Measurements from ENCODE around the gene PELO. TPM values are rescaled to one million over a fixed set of nuclear protein-coding genes. Genes with fewer than 3 reads are reported as not detected.

PELO gene
- total and polyA plus RNA-seq, 2 donors (not counting 1 experiment from before 2014, with no cell fraction given), result 2.2 to 5.8 TPM

- H3K4me1 ChIP-seq (ENCODE audit: control insufficient read depth in 2 of 2, insufficient read depth in 2 of 2, low read length in 2 of 2), result no peaks in the 10 kb centered on the region
- H3K4me3 Mint-ChIP-seq, result no peak overlapping the region
- DNase-seq (no peak), ATAC-seq (ENCODE audit: low read depth) (no peak)
- no peaks in the 10 kb centered on the region for H3K36me3 ChIP-seq (replicated peaks in 1 of 2; ENCODE audit: control extremely low read depth in 1 of 2, control insufficient read depth in 1 of 2, extremely low read depth in 1 of 2, insufficient read depth in 2 of 2, low read length in 1 of 2)
- no peak overlapping the region for H3K4me3 ChIP-seq (ENCODE audit: control extremely low read depth in 1 of 5, extremely low read depth in 1 of 5, insufficient read depth in 1 of 5, low read depth in 2 of 5, low read length in 4 of 5)
- no peaks in the 10 kb centered on the region for H3K9me3 Mint-ChIP-seq (ENCODE audit: insufficient read depth)
- no peak overlapping the region for H3K4me2 ChIP-seq (replicated peaks; ENCODE audit: low read depth, low read length, poor library complexity, severe bottlenecking)
- no peak for TF ChIP-seq EZH2 (IDR thresholded peaks at IDR 0.05; ENCODE audit: borderline replicate concordance, insufficient read depth, low read depth, low read length, poor library complexity, severe bottlenecking)
- no peak for TF ChIP-seq CTCF (IDR thresholded peaks at IDR 0.05)
- H3K9ac ChIP-seq (ENCODE audit: low read length), result no peak overlapping the region
- H4K20me1 ChIP-seq (ENCODE audit: control insufficient read depth, insufficient read depth, low read length, poor library complexity, severe bottlenecking), result no peaks in the 10 kb centered on the region
- POLR2A ChIA-PET, result no interaction called here
- intact Hi-C loops (cut with micrococcal nuclease), result no loop called here
- no peak overlapping the region for H3K27ac ChIP-seq (ENCODE audit: low read length in 2 of 2)
- no peak overlapping the region for H3K27ac Mint-ChIP-seq
- no peak overlapping the region for H2AFZ ChIP-seq (ENCODE audit: insufficient read depth, low read depth, low read length, poor library complexity, severe bottlenecking)
- no peaks in the 10 kb centered on the region for H3K4me1 Mint-ChIP-seq
- H3K27me3 ChIP-seq (replicated peaks in 1 of 4; ENCODE audit: control extremely low read depth in 1 of 4, control insufficient read depth in 3 of 4, insufficient read depth in 4 of 4, low read length in 3 of 4), result peaks cover 0 to 3% (median 0%) of the 10 kb centered on the region in 4 experiments
- H3K9me3 ChIP-seq (ENCODE audit: control extremely low read depth in 1 of 3, control insufficient read depth in 2 of 3, insufficient read depth in 1 of 3, low read length in 2 of 3), result peaks cover 0 to 2% (median 0%) of the 10 kb centered on the region in 3 donors
- CTCF ChIA-PET, result no interaction called here
- no peaks in the 10 kb centered on the region for H3K79me2 ChIP-seq (ENCODE audit: control insufficient read depth, insufficient read depth, low read length)
- no peaks in the 10 kb centered on the region for H3K27me3 Mint-ChIP-seq
- WGBS (ENCODE audit: insufficient coverage), result no CpG with 5 or more reads among the region's 1 CpG
Measured at GRCh38 chr5:52824827-52825226, 37.1 kb downstream of the PELO start.

- H3K27ac Mint-ChIP-seq, result no peak overlapping the region
- H3K4me2 ChIP-seq (replicated peaks; ENCODE audit: low read depth, low read length, poor library complexity, severe bottlenecking), result no peak overlapping the region
- intact Hi-C loops (cut with micrococcal nuclease), result no loop called here
- no peaks in the 10 kb centered on the region for H3K4me1 ChIP-seq (ENCODE audit: control insufficient read depth in 2 of 2, insufficient read depth in 2 of 2, low read length in 2 of 2)
- H3K9ac ChIP-seq (ENCODE audit: low read length), result no peak overlapping the region
- H3K9me3 Mint-ChIP-seq (ENCODE audit: insufficient read depth), result no peaks in the 10 kb centered on the region
- H3K4me3 Mint-ChIP-seq, result no peak overlapping the region
- no peaks in the 10 kb centered on the region for H4K20me1 ChIP-seq (ENCODE audit: control insufficient read depth, insufficient read depth, low read length, poor library complexity, severe bottlenecking)
- H3K4me1 Mint-ChIP-seq, result no peaks in the 10 kb centered on the region
- no peaks in the 10 kb centered on the region for H3K27me3 Mint-ChIP-seq
- no peaks in the 10 kb centered on the region for H3K36me3 ChIP-seq (replicated peaks in 1 of 2; ENCODE audit: control extremely low read depth in 1 of 2, control insufficient read depth in 1 of 2, extremely low read depth in 1 of 2, insufficient read depth in 2 of 2, low read length in 1 of 2)
- ATAC-seq (ENCODE audit: low read depth) (no peak), DNase-seq (no peak)
- H3K27me3 ChIP-seq (replicated peaks in 1 of 4; ENCODE audit: control extremely low read depth in 1 of 4, control insufficient read depth in 3 of 4, insufficient read depth in 4 of 4, low read length in 3 of 4), result peaks cover 0 to 3% (median 0%) of the 10 kb centered on the region in 4 experiments
- whole genome bisulfite sequencing (ENCODE audit: insufficient coverage), result no CpG with 5 or more reads among the region's 2 CpGs
- no peak overlapping the region for H3K4me3 ChIP-seq (ENCODE audit: control extremely low read depth in 1 of 5, extremely low read depth in 1 of 5, insufficient read depth in 1 of 5, low read depth in 2 of 5, low read length in 4 of 5)
- H3K27ac ChIP-seq (ENCODE audit: low read length in 2 of 2), result no peak overlapping the region
- H2AFZ ChIP-seq (ENCODE audit: insufficient read depth, low read depth, low read length, poor library complexity, severe bottlenecking), result no peak overlapping the region
- H3K9me3 ChIP-seq (ENCODE audit: control extremely low read depth in 1 of 3, control insufficient read depth in 2 of 3, insufficient read depth in 1 of 3, low read length in 2 of 3), result peaks cover 0 to 2% (median 0%) of the 10 kb centered on the region in 3 donors
- POLR2A ChIA-PET, result no interaction called here
- CTCF ChIA-PET, result no interaction called here
- no peaks in the 10 kb centered on the region for H3K79me2 ChIP-seq (ENCODE audit: control insufficient read depth, insufficient read depth, low read length)
- TF ChIP-seq CTCF (IDR thresholded peaks at IDR 0.05), result no peak
- TF ChIP-seq EZH2 (IDR thresholded peaks at IDR 0.05; ENCODE audit: borderline replicate concordance, insufficient read depth, low read depth, low read length, poor library complexity, severe bottlenecking), result no peak
Measured at GRCh38 chr5:52825826-52826225, 38.1 kb downstream of the PELO start.
